SJCRH30 (cell line): ENCODE data around the gene SYT8. TPM values are rescaled to one million over a fixed set of nuclear protein-coding genes. Genes with fewer than 3 reads are reported as not detected.
"Not testable (repeated sequence)": the region's sequence is repeated elsewhere in the genome, so short reads cannot be mapped to it uniquely, and the experiment has no call there.

Experiments used
- DNase-seq, 2 experiments: peaks; one replicate each; pipeline ENCODE4 v3.0.0-alpha.2; 2015 to 2020
- H3K27ac ChIP-seq: fragments of 250-450 bp; sonication (Bioruptor Pico); 2 replicates; pipeline ENCODE4 v1.5.1; 2020; ENCODE audit warnings: mild to moderate bottlenecking, moderate library complexity
- H3K27me3 ChIP-seq: fragments of 250-450 bp; sonication (Bioruptor Pico); 2 replicates; pipeline ENCODE4 v1.5.1; 2020; ENCODE audit warnings: mild to moderate bottlenecking, moderate library complexity
- H3K36me3 ChIP-seq: fragments of 250-450 bp; sonication (Bioruptor Pico); 2 replicates; pipeline ENCODE4 v1.5.1; 2020; ENCODE audit warnings: mild to moderate bottlenecking, moderate library complexity
- H3K4me1 ChIP-seq: fragments of 250-450 bp; sonication (Bioruptor Pico); 2 replicates; pipeline ENCODE4 v1.5.1; 2020; ENCODE audit warnings: mild to moderate bottlenecking, moderate library complexity
- H3K4me3 ChIP-seq: fragments of 250-450 bp; sonication (Bioruptor Pico); 2 replicates; pipeline ENCODE4 v1.5.1; 2020; ENCODE audit warnings: mild to moderate bottlenecking, moderate library complexity
- H3K9me3 ChIP-seq: fragments of 250-450 bp; sonication (Bioruptor Pico); replicated peaks from 2 replicates; pipeline ENCODE4 v1.5.1; 2020; ENCODE audit warnings: mild to moderate bottlenecking, moderate library complexity
- total RNA-seq: library from RNA; depleted of rRNA; stranded (reverse); fragments of >200 nt; shearing (Covaris generic); gene quantifications from 2 replicates; pipeline ENCODE4 v1.2.3, GENCODE V29; 2014; rRNA removed

The SYT8 gene, protein sequence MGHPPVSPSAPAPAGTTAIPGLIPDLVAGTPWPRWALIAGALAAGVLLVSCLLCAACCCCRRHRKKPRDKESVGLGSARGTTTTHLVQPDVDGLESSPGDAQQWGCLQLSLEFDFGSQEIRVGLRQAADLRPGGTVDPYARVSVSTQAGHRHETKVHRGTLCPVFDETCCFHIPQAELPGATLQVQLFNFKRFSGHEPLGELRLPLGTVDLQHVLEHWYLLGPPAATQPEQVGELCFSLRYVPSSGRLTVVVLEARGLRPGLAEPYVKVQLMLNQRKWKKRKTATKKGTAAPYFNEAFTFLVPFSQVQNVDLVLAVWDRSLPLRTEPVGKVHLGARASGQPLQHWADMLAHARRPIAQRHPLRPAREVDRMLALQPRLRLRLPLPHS
- total RNA-seq: 1.7 and 2.7 TPM in 2 replicates

DNA sequence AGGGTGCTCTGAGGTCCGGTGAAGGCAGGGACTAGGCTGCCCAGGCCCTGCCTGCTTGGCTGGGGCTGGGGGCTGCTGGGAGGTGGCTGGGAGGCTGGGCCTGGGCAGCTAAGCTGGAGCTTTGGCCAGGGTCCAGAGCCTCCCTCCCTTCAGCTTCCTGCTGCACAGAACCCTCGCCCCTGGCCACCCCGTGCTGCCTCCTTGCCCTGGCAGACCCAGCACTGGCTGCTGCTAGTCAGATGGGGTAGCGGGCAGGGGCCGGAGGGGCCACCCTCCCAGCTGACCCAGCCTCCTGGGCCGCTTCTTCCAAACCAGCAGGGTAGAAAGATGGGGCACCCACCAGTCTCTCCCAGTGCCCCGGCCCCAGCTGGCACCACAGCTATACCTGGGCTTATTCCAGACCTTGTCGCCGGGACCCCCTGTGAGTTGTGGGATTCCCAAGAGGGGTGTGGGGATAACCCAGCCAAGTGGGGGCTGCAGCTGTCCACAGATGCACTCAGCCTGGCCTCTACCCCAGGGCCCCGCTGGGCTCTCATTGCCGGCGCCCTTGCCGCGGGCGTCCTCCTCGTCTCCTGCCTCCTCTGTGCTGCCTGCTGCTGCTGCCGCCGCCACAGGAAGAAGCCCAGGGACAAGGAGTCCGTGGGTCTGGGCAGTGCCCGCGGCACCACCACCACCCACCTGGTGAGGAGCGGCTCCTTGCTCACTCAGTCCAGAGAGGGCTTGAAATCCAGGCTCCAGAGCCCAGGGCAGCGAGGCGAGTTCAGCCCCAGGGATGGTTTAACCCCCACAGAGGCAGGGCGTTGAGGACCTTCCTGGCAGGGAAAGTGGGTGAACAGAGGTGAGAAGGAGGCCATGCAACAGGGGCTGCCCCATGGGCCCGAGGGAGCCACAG, at the start of gene SYT8:
SYT8 (plus strand) TSS at position 212 of the 892 bp plus-strand sequence; CDS start at position 328, 116 bp downstream.
- Histone ChIP-seq H3K4me1 (peaks cover 75% of the 10 kb centered on the region), H3K4me3 (peak within 1 kb of the TSS; percentile 8; the same call in 1 of the 2 replicates), H3K36me3 (no peaks in the 10 kb centered on the region), H3K27me3 (no peaks in the 10 kb centered on the region), H3K9me3 (no peaks in the 10 kb centered on the region), H3K27ac (no peak within 1 kb of the TSS)
- peak; percentile 42 to 45 for DNase-seq

- Histone ChIP-seq H3K9me3 (0 out of 2 replicates have a peak, but pooled peaks cover 2% of the 10 kb centered on the region), H3K27me3 (no peaks in the 10 kb centered on the region; the same call in 1 of the 2 replicates)
- DNase-seq: no peak
These were observed 48.9 kb upstream of the SYT8 start for GRCh38 chr11:1785749-1786413.

DNA sequence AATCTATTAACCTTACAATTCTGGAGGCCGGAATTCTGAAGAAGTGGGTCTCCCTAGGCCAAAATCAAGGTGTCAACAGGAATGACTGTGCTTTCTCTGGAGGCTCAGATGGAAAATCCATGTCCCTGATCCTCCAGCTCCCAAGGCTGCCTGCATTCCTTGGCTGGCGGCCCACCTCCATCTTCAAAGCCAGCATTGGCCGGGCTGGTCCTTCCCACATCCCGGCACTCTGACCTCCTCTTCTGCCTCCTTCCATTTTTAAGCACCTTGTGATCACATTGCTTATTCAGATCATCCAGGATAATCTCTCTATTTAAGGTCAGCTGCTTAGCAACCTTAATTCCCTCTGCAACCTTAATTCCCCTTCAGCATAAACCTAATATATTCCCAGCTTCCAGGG, 48.3 kb upstream of the SYT8 start:
- Histone ChIP-seq H3K27me3 (no peaks in the 10 kb centered on the region; the same call in 1 of the 2 replicates), H3K4me3 (no peak overlapping the region), H3K27ac (no peak overlapping the region), H3K9me3 (0 out of 2 replicates have a peak, but pooled peaks cover 2% of the 10 kb centered on the region), H3K4me1 (peaks cover 15% of the 10 kb centered on the region), H3K36me3 (no peaks in the 10 kb centered on the region)
- DNase-seq: no peak

More at GRCh38 chr11:1785749-1786413, 48.9 kb upstream of the SYT8 start:
- no peak overlapping the region for H3K27ac ChIP-seq
- H3K36me3 ChIP-seq: no peaks in the 10 kb centered on the region
- peaks cover 19% of the 10 kb centered on the region for H3K4me1 ChIP-seq
- H3K4me3 ChIP-seq: no peak overlapping the region

GRCh38 chr11:1791912-1792311, 42.9 kb upstream of the SYT8 start:
- no peak overlapping the region for H3K4me3 ChIP-seq
- no peak overlapping the region for H3K27ac ChIP-seq
- no peaks in the 10 kb centered on the region for H3K4me1 ChIP-seq
- H3K27me3 ChIP-seq: no peaks in the 10 kb centered on the region; the same call in 1 of the 2 replicates
- no peak for DNase-seq
- no peaks in the 10 kb centered on the region for H3K36me3 ChIP-seq
- H3K9me3 ChIP-seq: 0 out of 2 replicates have a peak, but pooled peaks cover 2% of the 10 kb centered on the region

- no peak for DNase-seq
- no peaks in the 10 kb centered on the region for H3K36me3 ChIP-seq
- H3K4me1 ChIP-seq: no peaks in the 10 kb centered on the region
- H3K9me3 ChIP-seq: 0 out of 2 replicates have a peak, but pooled peaks cover 2% of the 10 kb centered on the region
- H3K4me3 ChIP-seq: no peak overlapping the region
- no peak overlapping the region for H3K27ac ChIP-seq
- no peaks in the 10 kb centered on the region; the same call in 1 of the 2 replicates for H3K27me3 ChIP-seq
These were observed 42.3 kb upstream of the SYT8 start for GRCh38 chr11:1792461-1792860.

GRCh38 chr11:1793081-1793480, 41.7 kb upstream of the SYT8 start:
- no peak overlapping the region for H3K27ac ChIP-seq

DNA sequence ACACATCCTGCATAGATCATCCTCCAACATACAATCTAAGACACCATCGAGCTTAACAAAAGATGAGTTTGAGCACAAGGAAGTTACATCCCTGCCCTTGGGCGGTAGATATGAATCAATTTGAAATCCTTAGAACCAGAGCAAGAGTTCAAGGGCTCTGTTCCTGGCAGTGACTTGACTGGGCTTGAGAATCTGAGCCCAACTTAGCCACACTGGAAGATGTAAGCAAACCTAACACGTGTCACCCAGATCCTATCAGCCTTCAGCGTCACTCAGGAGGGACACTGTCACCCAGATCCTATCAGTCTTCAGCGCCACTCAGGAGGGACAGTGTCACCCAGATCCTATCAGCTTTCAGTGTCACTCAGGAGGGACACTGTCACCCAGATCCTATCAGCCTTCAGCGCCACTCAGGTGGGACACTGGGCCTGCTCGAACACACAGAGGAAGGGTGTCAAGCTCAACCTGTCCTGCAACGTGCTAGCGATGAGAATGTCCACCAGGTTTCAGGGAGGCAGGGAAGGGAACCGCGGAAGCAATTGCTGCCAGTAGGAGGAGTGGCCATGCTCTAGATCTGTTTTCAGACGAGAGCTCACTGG, 38.3 kb upstream of the SYT8 start:
- DNase-seq: no peak
- no peak overlapping the region for H3K27ac ChIP-seq
- no peaks in the 10 kb centered on the region; the same call in 1 of the 2 replicates for H3K27me3 ChIP-seq

More at GRCh38 chr11:1793081-1793480, 41.7 kb upstream of the SYT8 start:
- Histone ChIP-seq H3K36me3 (no peaks in the 10 kb centered on the region), H3K9me3 (0 out of 2 replicates have a peak, but pooled peaks cover 2% of the 10 kb centered on the region), H3K4me1 (no peaks in the 10 kb centered on the region), H3K4me3 (no peak overlapping the region), H3K27me3 (no peaks in the 10 kb centered on the region; the same call in 1 of the 2 replicates)
- no peak for DNase-seq

DNA sequence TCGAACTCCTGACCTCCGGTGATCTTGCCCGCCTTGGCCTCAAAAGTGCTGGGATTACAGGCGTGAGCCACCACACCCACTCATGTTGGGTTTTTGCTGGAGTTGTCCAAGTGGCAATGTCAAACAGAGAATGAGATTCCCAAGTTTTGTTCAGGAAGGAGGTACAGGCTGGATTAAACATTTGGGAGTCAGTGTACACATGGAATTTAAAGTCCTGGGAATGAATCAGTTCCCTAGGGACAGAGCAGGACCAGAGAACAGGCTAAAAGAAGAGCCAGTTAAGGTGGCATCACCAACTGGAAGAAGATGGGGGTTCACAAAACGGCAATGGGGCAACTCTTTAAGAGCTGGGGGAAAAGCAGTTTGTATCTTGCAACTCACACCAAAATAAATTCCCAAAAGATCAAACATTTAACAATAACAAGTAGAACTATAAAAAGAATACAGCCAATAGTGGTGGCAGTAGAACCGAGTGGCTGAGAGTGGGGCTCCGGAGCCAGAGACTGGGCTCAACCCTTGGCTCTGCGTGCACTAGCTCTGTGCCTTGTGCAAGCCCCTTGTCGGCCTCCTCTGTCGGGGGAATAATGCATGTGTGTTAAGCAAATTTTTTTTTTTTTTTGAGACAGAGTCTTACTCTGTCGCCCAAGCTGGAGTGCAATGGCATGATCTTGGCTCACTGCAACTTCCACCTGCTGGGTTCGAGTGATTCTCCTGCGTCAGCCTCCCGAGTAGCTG, 37.2 kb upstream of the SYT8 start:
- no peaks in the 10 kb centered on the region for H3K9me3 ChIP-seq
- no peak overlapping the region for H3K4me3 ChIP-seq
- H3K36me3 ChIP-seq: no peaks in the 10 kb centered on the region

More for the DNA sequence above, 38.3 kb upstream of the SYT8 start:
- H3K9me3 ChIP-seq: no peaks in the 10 kb centered on the region
- no peaks in the 10 kb centered on the region for H3K36me3 ChIP-seq
- H3K4me3 ChIP-seq: no peak overlapping the region
- H3K4me1 ChIP-seq: no peaks in the 10 kb centered on the region

DNA sequence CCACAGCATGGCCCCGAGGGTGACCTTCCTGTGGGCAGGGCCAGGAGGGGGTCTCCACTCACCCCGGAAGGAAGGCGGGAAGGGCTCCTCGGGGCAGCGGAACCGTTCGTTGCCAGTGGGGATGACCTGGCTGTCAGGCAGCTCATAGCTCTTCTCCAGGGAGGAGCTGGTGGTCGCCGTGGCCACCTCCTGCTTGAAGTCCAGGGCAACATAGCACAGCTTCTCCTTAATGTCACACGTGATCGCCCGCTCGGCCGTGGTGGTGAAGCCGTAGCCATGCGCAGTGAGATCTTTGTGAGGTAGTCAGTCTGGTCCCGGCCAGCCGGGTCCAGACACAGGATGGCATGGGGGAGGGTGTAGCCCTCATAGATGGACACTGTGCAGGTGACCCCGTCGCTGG, 31.5 kb upstream of the SYT8 start:
- Histone ChIP-seq H3K36me3 (no peaks in the 10 kb centered on the region), H3K27me3 (no peaks in the 10 kb centered on the region), H3K27ac (no peak overlapping the region), H3K9me3 (no peaks in the 10 kb centered on the region), H3K4me3 (no peak overlapping the region), H3K4me1 (no peaks in the 10 kb centered on the region)
- DNase-seq: no peak

More for the DNA sequence above, 37.2 kb upstream of the SYT8 start:
- H3K27me3 ChIP-seq: no peaks in the 10 kb centered on the region; the same call in 1 of the 2 replicates
- no peaks in the 10 kb centered on the region for H3K4me1 ChIP-seq
- no peak for DNase-seq
- no peak overlapping the region for H3K27ac ChIP-seq

DNA sequence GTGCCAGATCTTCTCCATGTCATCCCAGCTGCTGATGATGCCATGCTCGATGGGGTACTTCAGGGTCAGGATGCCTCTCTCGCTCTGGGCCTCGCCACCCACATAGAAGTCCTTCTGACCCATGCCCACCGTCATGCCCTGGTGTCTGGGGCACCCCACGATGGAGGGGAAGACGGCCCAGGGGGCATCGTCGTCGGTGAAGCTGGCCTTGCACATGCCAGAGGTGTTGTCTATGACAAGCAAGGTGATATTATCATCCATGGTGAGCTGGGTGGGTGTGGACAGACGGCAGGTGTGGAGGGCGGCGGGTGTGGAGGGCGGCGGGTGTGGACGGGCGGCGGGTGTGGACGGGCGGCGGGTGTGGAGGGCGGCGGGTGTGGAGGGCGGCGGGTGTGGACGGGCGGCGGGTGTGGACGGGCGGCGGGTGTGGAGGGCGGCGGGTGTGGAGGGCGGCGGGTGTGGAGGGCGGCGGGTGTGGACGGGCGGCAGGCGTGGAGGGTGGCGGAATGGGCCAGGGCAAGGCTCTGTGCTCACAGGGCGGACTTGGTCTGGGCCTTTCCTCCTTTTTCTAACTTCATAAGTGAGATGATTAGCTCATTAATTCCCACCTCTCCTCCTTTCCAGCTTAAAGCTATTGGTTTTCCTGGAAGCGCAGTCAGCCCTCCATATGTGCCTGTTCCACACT, 30.8 kb upstream of the SYT8 start:
- not testable (repeated sequence) for H3K36me3 ChIP-seq, H3K4me1 ChIP-seq, H3K9me3 ChIP-seq, DNase-seq, H3K27me3 ChIP-seq, H3K27ac ChIP-seq, H3K4me3 ChIP-seq

DNA sequence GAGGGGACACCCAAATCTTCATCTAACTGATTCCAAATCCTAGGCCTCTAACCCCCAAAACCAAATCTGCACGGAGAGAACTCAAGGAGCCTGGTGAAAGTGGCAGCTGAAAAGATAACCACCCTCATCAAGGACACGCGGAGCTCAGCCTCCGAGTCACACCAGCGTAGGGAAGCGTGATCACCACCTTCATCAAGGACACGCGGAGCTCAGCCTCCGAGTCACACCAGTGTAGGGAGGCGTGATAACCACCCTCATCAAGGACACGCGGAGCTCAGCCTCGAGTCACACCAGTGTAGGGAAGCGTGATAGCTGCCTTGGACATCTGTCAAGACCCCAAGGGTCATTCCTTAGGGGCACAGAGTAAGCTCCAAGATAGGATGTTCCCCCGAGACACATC, 29.3 kb upstream of the SYT8 start:
- no peaks in the 10 kb centered on the region for H3K27me3 ChIP-seq
- no peak for DNase-seq
- H3K4me1 ChIP-seq: no peaks in the 10 kb centered on the region
- no peak overlapping the region for H3K4me3 ChIP-seq
- H3K9me3 ChIP-seq: 0 out of 2 replicates have a peak, but pooled peaks cover 3% of the 10 kb centered on the region
- no peaks in the 10 kb centered on the region for H3K36me3 ChIP-seq
- H3K27ac ChIP-seq: no peak overlapping the region

DNA sequence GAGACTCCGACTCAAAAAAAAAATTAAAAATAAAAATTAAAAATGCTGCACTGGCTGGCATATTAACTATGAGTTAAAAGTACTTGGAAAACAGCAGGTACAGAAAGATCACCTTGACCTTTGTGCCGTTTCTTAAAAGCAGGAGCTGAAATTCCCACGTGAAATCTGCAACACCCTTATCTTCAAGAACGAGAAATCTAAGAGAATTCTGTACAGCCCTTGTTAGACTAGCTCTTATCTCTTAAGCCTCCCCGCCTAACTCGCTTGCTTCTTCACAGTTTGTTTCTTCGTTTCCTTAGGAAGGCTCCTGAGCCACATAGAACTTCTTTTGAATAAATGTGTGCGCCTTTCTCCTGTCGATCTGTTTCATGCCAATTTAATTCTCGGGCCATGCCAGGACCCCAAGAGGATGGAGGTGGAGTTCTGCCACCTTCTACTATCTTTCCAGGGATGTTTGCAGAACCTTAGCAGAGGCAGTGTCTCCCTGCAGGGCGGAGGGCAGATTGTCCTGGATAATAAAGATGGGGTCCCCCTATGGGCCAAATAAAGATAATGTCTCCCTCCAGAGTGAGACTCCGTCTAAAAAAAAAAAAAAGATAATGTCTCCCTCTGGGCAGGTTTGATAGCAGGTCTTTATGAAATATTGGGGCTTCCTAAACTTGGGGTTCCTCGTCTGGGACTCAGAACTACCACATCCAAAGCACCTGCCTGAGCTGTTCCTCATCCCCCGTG, 27.4 kb upstream of the SYT8 start:
- DNase-seq: no peak
- Histone ChIP-seq H3K27me3 (no peaks in the 10 kb centered on the region), H3K9me3 (0 out of 2 replicates have a peak, but pooled peaks cover 6% of the 10 kb centered on the region), H3K4me3 (no peak overlapping the region), H3K27ac (no peak overlapping the region), H3K4me1 (no peaks in the 10 kb centered on the region), H3K36me3 (no peaks in the 10 kb centered on the region)
